GM12873 (cell line): ENCODE measurements around the gene KCNC2.

Experiments
- TF ChIP-seq, protein P1 (sequence below): IDR thresholded peaks from 2 replicates; pipeline ENCODE4 v1.5.1; 2012; ENCODE audit warnings: low read depth, mild to moderate bottlenecking, moderate library complexity, low read length, control low read depth; ENCODE audit not compliant: insufficient read depth; ENCODE audit errors: missing control alignments

The KCNC2 gene

GRCh38 chr12:75208856-75209811 lies 505 bp downstream of the KCNC2 start:
- TF ChIP-seq, protein P1, sequence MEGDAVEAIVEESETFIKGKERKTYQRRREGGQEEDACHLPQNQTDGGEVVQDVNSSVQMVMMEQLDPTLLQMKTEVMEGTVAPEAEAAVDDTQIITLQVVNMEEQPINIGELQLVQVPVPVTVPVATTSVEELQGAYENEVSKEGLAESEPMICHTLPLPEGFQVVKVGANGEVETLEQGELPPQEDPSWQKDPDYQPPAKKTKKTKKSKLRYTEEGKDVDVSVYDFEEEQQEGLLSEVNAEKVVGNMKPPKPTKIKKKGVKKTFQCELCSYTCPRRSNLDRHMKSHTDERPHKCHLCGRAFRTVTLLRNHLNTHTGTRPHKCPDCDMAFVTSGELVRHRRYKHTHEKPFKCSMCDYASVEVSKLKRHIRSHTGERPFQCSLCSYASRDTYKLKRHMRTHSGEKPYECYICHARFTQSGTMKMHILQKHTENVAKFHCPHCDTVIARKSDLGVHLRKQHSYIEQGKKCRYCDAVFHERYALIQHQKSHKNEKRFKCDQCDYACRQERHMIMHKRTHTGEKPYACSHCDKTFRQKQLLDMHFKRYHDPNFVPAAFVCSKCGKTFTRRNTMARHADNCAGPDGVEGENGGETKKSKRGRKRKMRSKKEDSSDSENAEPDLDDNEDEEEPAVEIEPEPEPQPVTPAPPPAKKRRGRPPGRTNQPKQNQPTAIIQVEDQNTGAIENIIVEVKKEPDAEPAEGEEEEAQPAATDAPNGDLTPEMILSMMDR: no peak

DNA sequence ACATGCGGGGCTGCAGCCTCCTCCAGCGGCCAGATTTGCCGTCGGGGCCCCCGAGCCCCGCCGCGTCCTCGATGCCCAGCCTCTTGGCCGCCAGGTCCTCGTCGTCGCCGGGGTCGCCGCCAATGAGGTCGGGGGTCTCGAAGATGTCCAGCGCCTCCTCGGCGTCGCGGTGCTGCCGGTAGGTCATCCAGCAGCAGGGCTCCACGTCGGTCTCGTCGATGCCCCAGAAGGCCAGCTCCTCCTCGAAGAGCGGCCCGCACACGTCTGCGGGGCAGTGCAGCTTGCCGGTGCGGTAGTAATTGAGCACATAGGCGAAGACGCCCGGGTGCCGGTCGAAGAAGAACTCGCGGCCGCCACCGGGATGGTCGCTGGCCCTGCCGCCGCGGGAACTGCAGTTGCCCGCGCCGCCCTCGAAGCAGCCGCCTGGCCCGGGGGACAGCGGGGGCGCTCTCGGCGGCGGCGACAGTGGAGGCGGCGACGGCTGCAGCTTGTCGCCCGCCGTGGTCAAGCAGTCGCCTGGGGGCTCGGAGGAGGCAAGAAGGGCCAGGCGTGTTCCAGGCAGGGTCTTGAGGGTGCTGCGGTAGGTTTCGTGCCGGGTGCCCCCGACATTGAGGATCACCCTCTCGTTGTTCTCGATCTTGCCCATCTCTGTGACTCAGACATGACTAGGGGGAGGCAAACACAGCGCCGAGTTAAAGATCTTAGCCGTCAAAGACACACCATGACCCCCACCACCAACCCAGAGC lies 2.1 kb downstream of the KCNC2 start:
- TF ChIP-seq, protein P1: no peak

GRCh38 chr12:75205558-75205957 lies 4.1 kb downstream of the KCNC2 start:
- TF ChIP-seq, protein P1: no peak

DNA sequence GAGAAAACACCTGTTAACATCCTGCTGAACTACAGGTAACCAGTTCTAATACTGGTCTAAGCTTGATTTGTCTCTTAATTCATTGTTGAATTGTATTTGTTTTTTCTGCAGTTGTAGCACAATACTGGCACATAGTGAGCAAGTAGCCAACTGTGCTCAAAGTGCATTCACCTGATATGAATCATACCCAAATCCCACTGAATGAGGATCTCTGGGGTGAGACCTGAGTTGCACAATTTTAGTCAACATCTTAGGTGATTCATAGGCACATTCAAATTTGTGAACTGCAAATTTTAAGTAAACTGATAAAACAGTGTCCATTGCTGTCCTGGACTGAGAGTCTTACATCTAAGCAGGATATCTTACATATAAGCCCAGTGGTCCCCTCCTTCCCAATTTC lies 12.8 kb downstream of the KCNC2 start:
- TF ChIP-seq, protein P1: no peak

- TF ChIP-seq, protein P1: no peak
These were observed 13.2 kb downstream of the KCNC2 start for GRCh38 chr12:75196408-75196807.

GRCh38 chr12:75194250-75194649 lies 15.4 kb downstream of the KCNC2 start:
- TF ChIP-seq, protein P1: no peak

DNA sequence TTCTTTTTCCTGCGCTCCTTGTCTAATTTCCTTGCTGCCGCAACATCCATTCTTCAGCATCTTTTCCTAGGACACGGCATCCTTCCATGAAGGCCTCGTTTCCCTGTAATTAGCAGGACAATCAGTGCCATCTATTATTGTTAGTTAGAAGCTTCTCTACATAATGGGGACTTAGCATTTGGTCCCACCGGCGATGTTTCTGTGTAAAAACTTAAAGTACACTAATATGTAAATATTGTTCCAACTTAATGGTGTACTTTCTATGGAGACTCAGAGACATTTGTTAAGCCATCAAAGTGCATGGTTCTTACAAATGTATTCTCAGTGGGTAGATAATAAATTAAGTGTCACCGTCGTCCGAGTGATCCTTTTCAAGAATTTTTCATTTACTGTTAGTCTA lies 17.4 kb downstream of the KCNC2 start:
- TF ChIP-seq, protein P1: no peak
